Measurements from ENCODE around the gene ACTR3.

Gene ACTR3

GRCh38 chr2:113967272-113967671, 77.4 kb downstream of the ACTR3 start:
- DNase-seq: no peak

- DNase-seq: no peak
These were observed 82.9 kb downstream of the ACTR3 start for GRCh38 chr2:113972766-113973165.

- DNase-seq: no peak
These were observed 83.9 kb downstream of the ACTR3 start for GRCh38 chr2:113973810-113974209.

GRCh38 chr2:113974727-113975126, 84.8 kb downstream of the ACTR3 start:
- DNase-seq: no peak

GRCh38 chr2:113976277-113976928, 86.5 kb downstream of the ACTR3 start:
- DNase-seq: no peak

- no peak for DNase-seq
These were observed 87.3 kb downstream of the ACTR3 start for GRCh38 chr2:113977060-113977659.

- DNase-seq: no peak
These were observed 88.0 kb downstream of the ACTR3 start for GRCh38 chr2:113977660-113978523.

GRCh38 chr2:113978524-113979190, 88.8 kb downstream of the ACTR3 start:
- DNase-seq: no peak

GRCh38 chr2:113979191-113980128, 89.6 kb downstream of the ACTR3 start:
- DNase-seq: peak; percentile 16

- DNase-seq: no peak
These were observed 91.1 kb downstream of the ACTR3 start for GRCh38 chr2:113980946-113981345.

GRCh38 chr2:113981404-113982134, 91.7 kb downstream of the ACTR3 start:
- DNase-seq: no peak

- no peak for DNase-seq
These were observed 95.9 kb downstream of the ACTR3 start for GRCh38 chr2:113985554-113986397.

GRCh38 chr2:113986762-113987290, 96.9 kb downstream of the ACTR3 start:
- DNase-seq: no peak

- no peak for DNase-seq
These were observed 102.2 kb downstream of the ACTR3 start for GRCh38 chr2:113992090-113992489.

GRCh38 chr2:113996671-113997594, 107.0 kb downstream of the ACTR3 start:
- DNase-seq: no peak

- no peak for DNase-seq
These were observed 111.3 kb downstream of the ACTR3 start for GRCh38 chr2:114001152-114001551.

GRCh38 chr2:114001937-114002336, 112.0 kb downstream of the ACTR3 start:
- no peak for DNase-seq

GRCh38 chr2:114005110-114005783, 115.4 kb downstream of the ACTR3 start:
- DNase-seq: no peak
